ENCODE results near the gene ABHD12. TPM values are rescaled to one million over a fixed set of nuclear protein-coding genes. Genes with fewer than 3 reads are reported as not detected.

ABHD12 gene
- total RNA-seq, 3 donors from 2014 or later: 21.9 to 22.6 (median 22.3) TPM

DNA sequence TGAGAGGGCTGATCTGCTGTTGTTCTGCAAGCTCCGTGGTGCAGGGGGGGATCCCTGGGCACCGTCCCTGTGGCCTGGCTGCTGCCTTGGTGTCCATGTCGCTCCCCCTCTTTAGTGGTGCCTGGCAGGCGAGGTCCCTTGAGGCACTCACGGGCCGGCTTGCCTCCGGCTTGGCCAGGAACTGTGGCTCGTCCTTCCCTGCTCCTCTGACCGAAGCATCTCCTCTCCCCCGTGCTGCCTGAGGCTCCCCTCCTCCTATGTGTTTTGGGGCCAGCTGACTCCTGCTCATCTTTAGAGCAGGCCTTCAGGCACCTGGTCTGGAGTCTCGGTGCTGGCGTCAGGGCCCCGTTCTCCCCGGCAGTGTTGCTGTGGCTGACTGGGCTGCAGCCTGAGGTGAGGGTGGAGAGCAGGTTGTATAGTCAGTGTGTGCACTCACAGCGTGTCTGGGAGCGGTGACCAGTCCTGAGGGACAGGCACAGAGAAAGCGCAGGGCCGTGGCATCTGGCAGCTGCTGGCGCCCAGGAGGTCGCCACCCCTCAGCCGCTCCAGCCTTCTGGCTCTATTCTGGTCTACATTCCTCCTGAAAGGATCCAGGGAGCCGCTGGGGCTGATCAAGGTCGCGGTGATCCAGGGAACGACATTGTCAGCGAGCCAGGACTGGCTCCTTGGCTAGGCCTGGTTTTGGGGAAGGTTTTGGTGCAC, 99.1 kb downstream of the ABHD12 start:
- no peaks in the 10 kb centered on the region for H3K9me3 Mint-ChIP-seq
- peaks cover 14% of the 10 kb centered on the region for H3K36me3 Mint-ChIP-seq (ENCODE audit: insufficient read depth)
- DNase-seq (no peak), ATAC-seq (no peak)
- H3K4me1 Mint-ChIP-seq (ENCODE audit: low read depth): no peaks in the 10 kb centered on the region
- no peak overlapping the region for H3K4me3 Mint-ChIP-seq
- no peaks in the 10 kb centered on the region for H3K27me3 Mint-ChIP-seq (ENCODE audit: low read depth)

DNA sequence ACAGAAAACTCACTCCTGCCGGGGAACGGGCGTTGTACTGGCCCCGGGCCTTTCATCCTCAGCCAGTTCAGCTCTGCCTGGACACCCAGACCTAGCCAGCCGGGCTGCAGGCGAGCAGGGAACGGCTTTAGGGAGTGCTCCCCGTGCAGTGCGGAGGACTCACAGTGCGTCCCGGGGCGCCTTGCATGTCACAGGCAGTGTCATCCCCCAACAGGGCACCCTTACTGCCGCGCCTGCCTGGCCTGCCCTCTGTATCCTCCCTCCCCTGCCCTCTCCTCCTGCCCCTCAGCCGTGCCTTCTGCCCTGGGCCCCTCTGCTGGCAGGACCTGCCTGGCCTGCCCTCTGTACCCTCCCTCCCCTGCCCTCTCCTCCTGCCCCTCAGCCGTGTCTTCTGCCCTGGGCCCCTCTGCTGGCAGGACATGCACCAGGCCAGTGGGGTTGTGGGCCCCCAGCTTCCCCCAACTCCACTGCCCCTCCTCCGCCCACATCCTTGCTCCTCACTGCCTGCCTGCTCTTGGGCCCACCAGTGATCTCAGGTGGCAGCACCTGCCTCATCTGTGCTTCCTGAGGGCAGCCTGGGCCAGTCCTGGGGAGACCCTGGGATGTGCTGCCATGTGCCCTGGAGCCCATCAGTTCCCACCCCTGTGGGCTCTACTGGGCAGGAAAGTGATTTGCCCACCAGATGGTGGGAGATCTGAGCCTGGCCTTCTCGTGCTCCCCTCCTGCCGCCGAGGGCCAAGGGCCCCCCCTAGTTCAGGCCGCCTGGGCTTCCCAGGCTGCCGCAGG, 99.8 kb downstream of the ABHD12 start:
- Mint-ChIP-seq H3K27me3 (ENCODE audit: low read depth) (no peaks in the 10 kb centered on the region), H3K4me1 (ENCODE audit: low read depth) (no peaks in the 10 kb centered on the region), H3K9me3 (no peaks in the 10 kb centered on the region), H3K36me3 (ENCODE audit: insufficient read depth) (peaks cover 17% of the 10 kb centered on the region), H3K4me3 (no peak overlapping the region)
- ATAC-seq: no peak
- no peak for DNase-seq

DNA sequence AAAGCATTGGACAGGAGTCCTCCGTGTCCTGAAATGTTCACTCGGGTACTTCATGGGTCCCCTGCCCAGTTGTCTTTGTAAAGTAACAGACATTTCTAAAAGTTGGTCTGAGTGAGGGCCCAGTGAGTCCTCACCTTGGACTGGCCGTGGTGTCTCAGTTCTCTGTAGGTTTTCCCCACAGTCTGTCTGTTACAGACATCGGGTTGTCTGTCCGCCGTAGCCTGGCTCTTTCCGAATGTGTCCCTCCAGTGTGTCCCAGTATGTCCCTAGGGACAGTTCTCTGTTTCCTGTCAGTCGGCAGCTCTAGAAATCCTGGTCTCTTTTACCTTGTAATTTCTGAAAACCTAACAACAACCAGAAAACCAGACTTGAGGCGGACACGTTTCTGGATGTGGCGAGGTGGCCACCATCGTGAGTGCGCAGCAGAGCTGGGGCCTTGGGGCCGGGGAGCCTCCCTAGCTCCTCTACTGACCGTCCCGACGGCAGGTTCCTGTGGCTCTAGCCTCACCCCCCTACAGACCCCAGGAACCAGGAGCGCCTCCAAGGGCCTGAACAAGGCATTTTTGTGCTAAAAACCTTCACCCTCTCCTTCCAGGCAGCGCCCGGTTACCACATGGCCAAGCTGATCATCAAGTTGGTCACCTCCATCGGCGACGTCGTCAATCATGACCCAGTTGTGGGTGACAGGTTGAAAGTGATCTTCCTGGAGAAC, 100.6 kb downstream of the ABHD12 start:
- no peak for ATAC-seq
- no peak overlapping the region for H3K4me3 Mint-ChIP-seq

DNA sequence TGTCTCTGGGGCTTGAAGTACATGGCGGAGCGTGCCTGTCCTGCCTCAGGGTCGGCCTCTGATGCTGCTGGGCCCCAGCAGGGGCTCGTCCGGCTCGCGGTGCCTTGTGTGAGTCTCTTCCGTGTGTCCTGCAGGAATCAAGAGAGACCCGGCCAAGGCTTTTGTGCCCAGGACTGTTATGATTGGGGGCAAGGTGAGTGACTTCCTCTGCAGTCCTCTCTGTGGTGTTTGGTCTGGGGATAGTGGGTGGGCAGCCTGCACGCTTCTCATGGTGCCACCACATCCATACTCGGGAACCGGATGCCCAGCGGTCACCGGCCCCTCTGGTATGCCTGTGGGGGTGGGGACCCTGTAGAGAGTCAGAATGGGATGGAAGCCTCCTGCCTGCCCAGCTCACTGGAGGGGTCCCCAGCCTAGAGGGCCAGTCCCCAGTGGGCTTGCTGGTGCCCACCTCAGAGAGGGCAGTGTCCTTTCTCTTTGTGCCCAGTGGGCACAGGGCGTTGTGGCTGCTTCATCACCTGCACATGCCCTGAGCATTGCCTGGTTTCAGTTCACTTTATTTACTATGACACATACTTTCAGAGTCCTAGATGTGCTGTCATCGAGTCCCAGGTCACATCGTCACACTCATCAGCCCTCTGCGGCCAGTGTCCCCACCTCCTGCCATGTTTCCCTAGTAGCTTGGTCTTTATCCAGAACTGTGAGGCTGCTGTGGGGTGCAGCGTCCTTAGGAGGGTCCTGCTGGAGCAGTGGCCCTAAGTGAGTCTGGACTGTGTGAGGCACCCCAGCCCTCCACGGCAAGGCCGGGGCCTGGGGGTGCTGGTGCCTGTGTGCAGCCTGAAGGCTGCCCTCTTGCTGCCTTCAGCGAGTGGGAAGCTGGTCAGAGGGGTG, 102.1 kb downstream of the ABHD12 start:
- Mint-ChIP-seq H3K4me1 (ENCODE audit: low read depth) (no peaks in the 10 kb centered on the region), H3K9me3 (no peaks in the 10 kb centered on the region), H3K4me3 (no peak overlapping the region), H3K36me3 (ENCODE audit: insufficient read depth) (peaks cover 26% of the 10 kb centered on the region), H3K27me3 (ENCODE audit: low read depth) (no peaks in the 10 kb centered on the region)
- DNase-seq: no peak
- ATAC-seq: peak in 1 of 2 donors; percentile 35

More for the DNA sequence above, 100.6 kb downstream of the ABHD12 start:
- H3K27me3 Mint-ChIP-seq (ENCODE audit: low read depth): no peaks in the 10 kb centered on the region
- H3K4me1 Mint-ChIP-seq (ENCODE audit: low read depth): no peaks in the 10 kb centered on the region
- H3K9me3 Mint-ChIP-seq: no peaks in the 10 kb centered on the region
- H3K36me3 Mint-ChIP-seq (ENCODE audit: insufficient read depth): peaks cover 25% of the 10 kb centered on the region
- no peak for DNase-seq

DNA sequence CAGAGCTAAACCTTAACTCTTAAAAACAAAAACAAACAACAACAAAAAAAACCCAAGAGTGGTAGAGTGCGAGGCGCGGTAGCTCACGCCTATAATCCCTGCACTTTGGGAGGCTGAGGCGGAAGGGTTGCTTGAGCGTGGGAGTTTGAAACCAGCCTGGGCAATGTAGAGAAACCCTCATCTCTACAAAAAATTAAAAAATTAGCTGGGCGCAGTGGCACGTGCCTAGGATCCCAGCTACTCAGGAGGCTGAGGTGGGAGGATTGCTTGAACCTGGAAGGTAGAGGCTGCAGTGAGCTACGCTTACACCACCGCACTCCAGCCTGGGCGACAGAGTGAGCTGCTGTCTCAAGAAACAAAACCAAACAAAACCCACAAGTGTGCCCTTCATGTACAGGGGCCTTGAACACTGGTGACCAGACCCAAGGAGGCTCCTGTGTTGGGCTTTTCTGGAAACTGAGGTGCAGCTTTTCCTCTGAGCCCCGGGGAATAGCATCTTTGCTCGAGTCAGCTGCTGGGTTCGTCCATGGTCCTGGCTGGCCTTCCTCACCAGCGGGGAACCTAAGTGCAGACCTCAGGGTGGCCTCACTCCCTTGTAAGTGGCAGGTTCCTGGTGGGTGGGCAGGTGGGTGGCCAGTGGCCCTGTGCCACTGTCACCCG, 102.9 kb downstream of the ABHD12 start:
- H3K27me3 Mint-ChIP-seq (ENCODE audit: low read depth): no peaks in the 10 kb centered on the region

DNA sequence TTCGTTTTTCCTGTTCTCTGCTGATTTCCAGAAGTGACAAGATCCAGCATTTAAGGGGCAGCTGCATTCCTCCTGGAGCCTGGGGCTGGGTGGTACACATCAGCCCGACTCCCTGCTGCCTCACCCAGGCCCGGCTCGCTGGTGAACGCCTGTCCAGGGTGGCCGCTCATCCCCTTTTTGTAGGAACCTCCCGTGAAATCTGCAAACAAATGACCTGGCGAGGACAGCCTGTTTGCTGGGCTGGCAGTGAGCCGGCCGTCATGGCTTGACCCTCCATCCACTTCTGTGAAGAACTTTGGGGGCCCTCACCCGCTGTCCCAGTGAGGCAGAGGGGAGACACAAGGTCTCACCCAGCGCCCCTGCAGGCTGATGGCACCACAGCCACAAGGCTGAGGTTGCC, 103.7 kb downstream of the ABHD12 start:
- ATAC-seq (no peak), DNase-seq (no peak)
- no peaks in the 10 kb centered on the region for H3K9me3 Mint-ChIP-seq
- no peaks in the 10 kb centered on the region for H3K4me1 Mint-ChIP-seq (ENCODE audit: low read depth)
- H3K27me3 Mint-ChIP-seq (ENCODE audit: low read depth): no peaks in the 10 kb centered on the region
- no peak overlapping the region for H3K4me3 Mint-ChIP-seq
- peaks cover 31% of the 10 kb centered on the region for H3K36me3 Mint-ChIP-seq (ENCODE audit: insufficient read depth)

More for the DNA sequence above, 102.9 kb downstream of the ABHD12 start:
- Mint-ChIP-seq H3K4me1 (ENCODE audit: low read depth) (no peaks in the 10 kb centered on the region), H3K36me3 (ENCODE audit: insufficient read depth) (peaks cover 26% of the 10 kb centered on the region), H3K9me3 (no peaks in the 10 kb centered on the region), H3K4me3 (no peak overlapping the region)
- ATAC-seq: no peak
- DNase-seq: no peak

DNA sequence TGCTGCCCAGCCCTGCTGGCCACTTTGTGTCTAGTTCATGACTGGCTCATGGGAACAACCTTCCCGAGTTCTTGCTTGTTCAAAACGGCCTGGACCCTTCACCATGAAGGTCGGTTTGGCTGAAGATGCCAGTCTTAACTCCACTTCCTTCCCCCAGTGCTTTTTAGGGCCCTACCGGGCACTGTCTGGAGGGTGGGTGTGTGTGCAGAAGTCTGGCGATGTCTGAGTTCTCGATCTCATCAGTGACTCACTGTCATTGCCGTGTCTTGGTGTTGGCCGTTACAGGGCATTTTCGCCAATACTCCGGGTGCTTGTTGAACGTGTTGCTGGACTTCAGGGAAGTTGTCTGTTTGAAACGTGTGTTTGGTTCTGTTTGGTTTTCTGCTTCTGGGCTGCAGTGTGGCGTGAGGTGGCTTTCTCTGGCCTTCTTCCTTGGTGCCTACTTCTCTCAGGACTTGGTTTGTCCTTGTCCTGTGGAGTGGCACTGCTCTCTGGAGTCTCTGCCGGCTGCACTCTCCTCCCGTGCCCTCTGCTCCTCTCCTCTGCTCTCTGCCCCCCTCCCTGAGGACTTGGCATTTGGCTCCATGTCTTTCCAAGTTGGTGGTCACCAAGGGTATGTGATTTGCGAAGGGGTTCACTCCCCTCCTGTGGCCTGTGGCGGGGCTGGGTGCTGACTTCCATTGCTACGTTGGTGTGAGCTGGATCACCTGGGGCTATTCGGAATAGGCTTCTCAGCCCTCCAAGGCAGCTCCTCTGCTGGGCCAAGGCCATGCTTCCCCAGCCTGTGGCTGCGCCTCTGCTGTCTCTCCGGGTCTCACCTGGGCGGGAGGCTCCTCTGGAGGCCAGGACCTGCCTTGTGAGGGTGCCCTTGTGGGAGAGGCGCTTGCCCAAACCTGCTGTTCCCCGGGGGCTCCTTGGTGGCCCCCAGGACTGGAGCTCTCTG, 104.5 kb downstream of the ABHD12 start:
- H3K4me3 Mint-ChIP-seq: no peak overlapping the region
- H3K4me1 Mint-ChIP-seq (ENCODE audit: low read depth): no peaks in the 10 kb centered on the region
- ATAC-seq (no peak), DNase-seq (no peak)
- H3K27me3 Mint-ChIP-seq (ENCODE audit: low read depth): no peaks in the 10 kb centered on the region
- H3K36me3 Mint-ChIP-seq (ENCODE audit: insufficient read depth): peaks cover 27% of the 10 kb centered on the region
- H3K9me3 Mint-ChIP-seq: no peaks in the 10 kb centered on the region

DNA sequence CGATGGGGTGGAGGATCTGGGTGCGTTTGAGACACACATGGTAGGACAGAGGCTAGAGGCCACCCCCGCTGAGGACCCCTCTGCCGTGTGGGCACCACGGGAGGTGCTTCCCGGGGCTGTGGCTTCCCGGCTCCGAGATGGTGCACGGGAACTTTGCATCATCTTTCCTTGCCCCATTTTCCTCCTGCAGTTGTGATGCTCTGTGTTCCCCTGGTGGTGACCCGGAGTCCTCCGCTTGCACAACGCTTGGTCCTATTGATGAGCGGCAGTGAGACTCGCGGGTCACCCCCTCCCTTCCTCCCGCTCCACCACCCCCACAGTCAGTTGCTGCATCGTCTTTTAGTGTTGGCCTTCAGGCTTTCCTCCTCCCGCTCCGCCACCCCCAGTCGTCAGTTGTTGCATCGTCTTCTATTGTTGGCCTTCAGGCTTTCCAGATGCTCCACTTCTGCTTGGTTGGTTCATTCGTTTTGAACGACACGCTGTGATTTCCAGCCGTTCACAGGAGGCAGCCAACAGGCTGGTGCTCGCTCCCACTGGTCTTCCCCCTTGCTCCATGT, 105.5 kb downstream of the ABHD12 start:
- Mint-ChIP-seq H3K9me3 (no peaks in the 10 kb centered on the region), H3K36me3 (ENCODE audit: insufficient read depth) (peaks cover 27% of the 10 kb centered on the region), H3K27me3 (ENCODE audit: low read depth) (no peaks in the 10 kb centered on the region), H3K4me1 (ENCODE audit: low read depth) (no peaks in the 10 kb centered on the region), H3K4me3 (no peak overlapping the region)
- DNase-seq (no peak), ATAC-seq (no peak)

DNA sequence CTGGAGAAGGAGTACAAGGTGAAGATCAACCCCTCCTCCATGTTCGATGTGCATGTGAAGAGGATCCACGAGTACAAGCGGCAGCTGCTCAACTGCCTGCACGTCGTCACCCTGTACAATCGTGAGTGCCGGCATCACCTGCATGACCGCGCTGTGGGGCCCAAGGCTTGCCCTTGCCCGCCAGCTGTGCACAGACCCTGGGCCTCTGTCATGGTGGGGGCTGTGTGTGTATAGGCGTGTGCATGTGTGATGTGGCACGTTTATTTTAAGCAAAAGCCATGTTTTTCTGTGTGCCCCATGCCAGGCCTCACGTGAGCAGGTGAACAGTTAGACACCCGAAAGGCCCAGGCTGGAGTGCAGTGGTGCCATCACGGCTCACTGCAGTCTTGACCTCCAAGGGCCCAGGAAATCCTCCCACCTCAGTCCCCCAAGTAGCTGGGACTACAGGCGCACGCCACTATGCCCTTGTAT, 106.5 kb downstream of the ABHD12 start:
- Mint-ChIP-seq H3K4me1 (ENCODE audit: low read depth) (no peaks in the 10 kb centered on the region), H3K27me3 (ENCODE audit: low read depth) (no peaks in the 10 kb centered on the region), H3K36me3 (ENCODE audit: insufficient read depth) (peaks cover 27% of the 10 kb centered on the region), H3K9me3 (no peaks in the 10 kb centered on the region), H3K4me3 (no peak overlapping the region)
- DNase-seq (no peak), ATAC-seq (no peak)

DNA sequence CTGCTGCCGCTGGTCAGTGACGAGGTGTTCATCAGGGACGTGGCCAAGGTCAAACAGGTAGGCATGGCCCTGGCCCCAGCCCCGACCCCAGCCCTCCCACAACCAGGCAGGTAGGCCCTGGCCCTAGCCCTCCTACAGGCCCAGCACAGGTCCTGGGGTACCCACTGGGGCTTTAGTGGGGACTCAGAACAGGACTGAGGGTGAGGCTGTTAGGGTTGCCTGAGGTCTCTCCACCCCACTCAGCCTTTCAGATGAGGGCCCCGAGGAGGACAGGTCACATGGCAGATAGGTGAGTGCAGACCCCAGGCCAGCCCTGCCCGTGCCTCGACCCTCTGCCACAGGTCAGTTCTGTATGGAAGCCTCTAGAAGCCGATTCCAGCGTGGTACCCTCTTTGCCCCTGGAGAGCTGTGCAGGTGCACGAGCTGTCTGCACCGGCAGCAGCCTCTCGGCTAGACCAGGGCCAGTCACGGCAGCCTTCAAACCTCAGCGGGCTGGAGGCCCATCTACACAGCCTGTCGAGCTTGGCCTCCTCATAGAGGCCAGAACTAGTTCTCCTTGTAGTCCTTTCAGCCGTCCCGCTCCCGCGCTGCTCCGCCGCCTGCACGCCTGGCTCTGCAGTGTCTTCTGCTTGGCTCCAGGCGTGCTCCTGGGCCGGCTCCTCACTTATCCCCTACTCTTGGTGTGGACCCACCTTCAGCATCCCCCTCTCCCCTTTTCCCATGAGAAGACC, 107.2 kb downstream of the ABHD12 start:
- peak in 1 of 2 donors; percentile 28 for ATAC-seq
- H3K4me1 Mint-ChIP-seq (ENCODE audit: low read depth): no peaks in the 10 kb centered on the region
- no peaks in the 10 kb centered on the region for H3K9me3 Mint-ChIP-seq
- no peak for DNase-seq
- no peak overlapping the region for H3K4me3 Mint-ChIP-seq
- no peaks in the 10 kb centered on the region for H3K27me3 Mint-ChIP-seq (ENCODE audit: low read depth)
- peaks cover 24% of the 10 kb centered on the region for H3K36me3 Mint-ChIP-seq (ENCODE audit: insufficient read depth)

DNA sequence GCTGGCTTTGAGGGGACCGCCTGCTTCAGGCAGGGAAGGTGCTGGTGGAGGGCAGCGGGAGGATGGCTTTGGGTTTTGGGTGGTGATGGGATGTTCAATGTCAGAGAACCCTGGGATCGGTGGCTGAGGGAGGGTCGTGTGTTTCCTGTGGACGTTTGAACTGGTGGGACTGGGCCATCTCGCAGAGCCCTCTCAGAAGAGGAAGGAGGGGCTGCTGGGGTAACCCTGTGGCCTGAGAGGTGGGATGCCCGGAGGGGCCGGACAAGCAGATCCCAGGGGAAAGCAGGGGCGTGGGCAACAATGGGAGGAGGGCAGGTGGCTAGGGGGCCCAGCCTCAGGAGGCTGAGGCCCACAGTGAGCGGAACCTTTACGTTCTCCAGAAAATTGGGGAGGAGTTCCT, 107.8 kb downstream of the ABHD12 start:
- Mint-ChIP-seq H3K9me3 (no peaks in the 10 kb centered on the region), H3K4me3 (no peak overlapping the region), H3K27me3 (ENCODE audit: low read depth) (no peaks in the 10 kb centered on the region), H3K4me1 (ENCODE audit: low read depth) (no peaks in the 10 kb centered on the region), H3K36me3 (ENCODE audit: insufficient read depth) (peaks cover 24% of the 10 kb centered on the region)
- DNase-seq: no peak
- ATAC-seq: no peak
